Omental fat pad (tissue), 4 donors: ENCODE results near the gene CLASP1. TPM values are rescaled to one million over a fixed set of nuclear protein-coding genes. Genes with fewer than 3 reads are reported as not detected.
"Not testable (repeated sequence)": the region's sequence is repeated elsewhere in the genome, so short reads cannot be mapped to it uniquely, and the experiment has no call there.

ENCODE experiments used
- ATAC-seq: fragments of 150-250 bp; one replicate; pipeline ENCODE4 v1.9.1; 2016; ENCODE audit warnings: mild to moderate bottlenecking, moderate library complexity; ENCODE audit not compliant: low FRiP score
- DNase-seq: peaks from one replicate; pipeline ENCODE4 v3.0.0-alpha.2; 2019; ENCODE audit warnings: low spot score
- total RNA-seq, 4 donors: library from RNA; depleted of rRNA; stranded (reverse); fragments of >200 nt; gene quantifications; one replicate each; pipeline ENCODE4 v1.1.0, GENCODE V29; 2016
- TF ChIP-seq, protein P1 (sequence below), 3 donors: fragments of 450-650 bp; IDR thresholded peaks; one replicate each; pipeline ENCODE4 v1.5.1; 2016 to 2017; ENCODE audit warnings: antibody characterized with exemption in 3 of 3, mild to moderate bottlenecking in 3 of 3, moderate library complexity in 2 of 3

The CLASP1 gene
- total RNA-seq, 4 donors from 2014 or later = 56.2 to 114 (median 64.5) TPM

GRCh38 chr2:121450301-121450700 is 199.0 kb downstream of the CLASP1 start:
- DNase-seq (no peak), ATAC-seq (no peak)
- TF ChIP-seq, protein P1, sequence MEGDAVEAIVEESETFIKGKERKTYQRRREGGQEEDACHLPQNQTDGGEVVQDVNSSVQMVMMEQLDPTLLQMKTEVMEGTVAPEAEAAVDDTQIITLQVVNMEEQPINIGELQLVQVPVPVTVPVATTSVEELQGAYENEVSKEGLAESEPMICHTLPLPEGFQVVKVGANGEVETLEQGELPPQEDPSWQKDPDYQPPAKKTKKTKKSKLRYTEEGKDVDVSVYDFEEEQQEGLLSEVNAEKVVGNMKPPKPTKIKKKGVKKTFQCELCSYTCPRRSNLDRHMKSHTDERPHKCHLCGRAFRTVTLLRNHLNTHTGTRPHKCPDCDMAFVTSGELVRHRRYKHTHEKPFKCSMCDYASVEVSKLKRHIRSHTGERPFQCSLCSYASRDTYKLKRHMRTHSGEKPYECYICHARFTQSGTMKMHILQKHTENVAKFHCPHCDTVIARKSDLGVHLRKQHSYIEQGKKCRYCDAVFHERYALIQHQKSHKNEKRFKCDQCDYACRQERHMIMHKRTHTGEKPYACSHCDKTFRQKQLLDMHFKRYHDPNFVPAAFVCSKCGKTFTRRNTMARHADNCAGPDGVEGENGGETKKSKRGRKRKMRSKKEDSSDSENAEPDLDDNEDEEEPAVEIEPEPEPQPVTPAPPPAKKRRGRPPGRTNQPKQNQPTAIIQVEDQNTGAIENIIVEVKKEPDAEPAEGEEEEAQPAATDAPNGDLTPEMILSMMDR (IDR thresholded peaks at IDR 0.05) = no peak

- TF ChIP-seq, protein P1 (IDR thresholded peaks at IDR 0.05) = no peak
- ATAC-seq (peak; percentile 19), DNase-seq (no peak)
Observed at GRCh38 chr2:121446647-121447241, 202.5 kb downstream of the CLASP1 start.

DNA sequence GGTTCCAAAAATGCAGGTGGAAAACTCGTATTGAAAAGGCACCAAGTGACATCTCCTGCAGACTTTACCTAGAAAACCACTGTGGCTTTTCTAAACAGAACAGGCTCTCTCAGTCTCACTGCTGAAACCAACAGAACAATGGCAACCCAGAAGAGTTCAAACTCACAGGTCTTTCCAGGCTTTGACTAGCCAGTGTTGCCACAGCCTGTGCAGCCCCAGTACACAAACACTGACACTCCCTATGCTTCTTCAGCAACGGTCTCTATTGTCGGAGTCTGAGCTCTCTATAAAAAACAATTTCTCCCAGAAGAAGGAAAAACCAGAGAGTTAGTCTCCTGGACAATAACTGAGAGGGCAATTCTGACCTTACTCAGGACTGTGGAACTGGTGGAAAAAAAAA is 206.4 kb downstream of the CLASP1 start:
- TF ChIP-seq, protein P1 (IDR thresholded peaks at IDR 0.05) = no peak
- ATAC-seq (no peak), DNase-seq (no peak)

DNA sequence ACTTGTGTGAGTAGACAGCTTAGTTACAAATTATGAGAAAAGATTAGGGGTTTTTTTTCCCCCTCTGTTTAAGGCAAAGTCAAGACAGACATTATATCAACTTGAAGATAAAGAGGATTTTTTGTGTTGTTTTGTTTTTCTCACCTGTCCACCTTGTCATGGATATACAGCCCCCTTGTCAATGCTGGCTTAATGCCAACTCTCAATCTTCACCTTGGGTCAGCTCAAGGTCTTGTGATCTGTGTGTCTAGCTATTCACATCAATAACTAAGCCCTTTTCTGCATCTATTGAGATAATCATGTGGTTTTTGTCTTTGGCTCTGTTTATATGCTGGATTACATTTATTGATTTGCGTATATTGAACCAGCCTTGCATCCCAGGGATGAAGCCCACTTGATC is 211.0 kb downstream of the CLASP1 start:
- ATAC-seq = not testable (repeated sequence)

GRCh38 chr2:121436918-121437317 is 212.3 kb downstream of the CLASP1 start:
- ATAC-seq (no peak), DNase-seq (no peak)
- TF ChIP-seq, protein P1 (IDR thresholded peaks at IDR 0.05) = no peak

More for the DNA sequence above, 211.0 kb downstream of the CLASP1 start:
- DNase-seq = not testable (repeated sequence)

GRCh38 chr2:121435790-121436189 is 213.5 kb downstream of the CLASP1 start:
- TF ChIP-seq, protein P1 (IDR thresholded peaks at IDR 0.05) = no peak
- DNase-seq (no peak), ATAC-seq (no peak)

DNA sequence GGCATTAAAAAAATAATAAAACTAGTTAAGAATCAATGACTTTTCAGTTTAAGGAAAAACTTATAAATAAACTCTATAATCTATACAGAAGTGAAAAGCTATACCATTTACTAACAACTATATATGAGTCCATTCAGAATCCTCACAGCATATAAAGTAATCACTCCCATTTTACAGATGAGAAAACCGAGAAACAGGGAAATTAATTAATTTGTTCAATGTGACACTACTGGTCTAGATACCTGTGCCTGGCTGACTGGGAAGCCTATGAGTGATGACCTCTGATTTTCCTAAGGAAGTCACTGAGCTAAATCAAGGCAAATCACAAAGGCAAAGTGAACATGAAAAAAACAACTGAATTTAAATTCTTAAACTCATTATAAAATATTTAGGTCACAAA is 218.0 kb downstream of the CLASP1 start:
- DNase-seq (no peak), ATAC-seq (no peak)
- TF ChIP-seq, protein P1 (IDR thresholded peaks at IDR 0.05) = no peak
